ENCODE data around the gene PUS1.
"Not testable (repeated sequence)": the region's sequence is repeated elsewhere in the genome, so short reads cannot be mapped to it uniquely, and the experiment has no call there.

Gene PUS1

DNA sequence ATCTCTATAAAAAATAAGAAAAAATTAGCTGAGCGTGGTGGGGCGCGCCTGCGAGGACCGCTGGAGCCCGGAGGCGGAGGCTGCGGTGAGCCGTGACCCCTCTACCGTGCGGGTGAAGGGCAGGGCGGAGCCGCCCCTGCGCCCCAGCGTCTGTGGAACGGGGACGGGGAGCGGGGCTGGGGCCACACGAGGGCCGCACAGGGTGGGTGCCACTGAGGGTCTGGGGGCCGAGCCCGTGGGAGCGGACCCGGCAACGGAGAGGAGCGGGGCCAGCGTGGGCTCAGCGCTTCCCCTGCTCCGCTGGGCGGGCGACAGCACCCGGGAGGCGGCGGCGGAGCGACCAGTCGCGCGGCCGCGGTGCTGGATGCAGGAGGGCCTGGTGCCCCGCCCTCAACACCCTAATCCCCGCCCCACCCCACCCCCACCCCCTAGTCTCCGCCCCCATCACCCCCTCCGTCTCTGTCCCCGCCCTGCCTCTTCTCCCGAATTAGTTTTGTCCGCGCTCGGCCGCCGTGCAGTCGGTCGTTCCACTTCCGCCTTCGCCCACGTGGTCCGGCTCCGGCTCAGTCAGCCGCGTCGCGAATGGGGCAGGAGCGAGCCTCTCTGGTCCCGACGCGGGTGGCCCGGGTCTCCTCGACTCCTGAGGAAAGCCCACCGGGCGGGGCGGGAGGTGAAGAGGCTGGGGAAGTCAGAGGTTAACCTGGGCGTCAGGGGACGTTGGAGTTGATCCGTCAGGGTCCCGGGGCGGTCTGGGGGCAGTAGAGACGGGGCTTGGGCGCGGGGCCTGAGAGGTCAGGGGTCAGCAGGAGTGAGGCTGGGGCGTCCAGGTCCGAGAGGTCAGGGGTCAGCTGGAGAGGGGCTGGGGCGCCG is at the start of gene PUS1:
Gene PUS1, plus strand, starts transcription at position 566 of the 870 bp plus-strand sequence. CDS start 447 bp downstream, outside the sequence.
- DNase-seq (ENCODE audit: low spot score): peak; percentile 99
- TF ChIP-seq, protein P1, sequence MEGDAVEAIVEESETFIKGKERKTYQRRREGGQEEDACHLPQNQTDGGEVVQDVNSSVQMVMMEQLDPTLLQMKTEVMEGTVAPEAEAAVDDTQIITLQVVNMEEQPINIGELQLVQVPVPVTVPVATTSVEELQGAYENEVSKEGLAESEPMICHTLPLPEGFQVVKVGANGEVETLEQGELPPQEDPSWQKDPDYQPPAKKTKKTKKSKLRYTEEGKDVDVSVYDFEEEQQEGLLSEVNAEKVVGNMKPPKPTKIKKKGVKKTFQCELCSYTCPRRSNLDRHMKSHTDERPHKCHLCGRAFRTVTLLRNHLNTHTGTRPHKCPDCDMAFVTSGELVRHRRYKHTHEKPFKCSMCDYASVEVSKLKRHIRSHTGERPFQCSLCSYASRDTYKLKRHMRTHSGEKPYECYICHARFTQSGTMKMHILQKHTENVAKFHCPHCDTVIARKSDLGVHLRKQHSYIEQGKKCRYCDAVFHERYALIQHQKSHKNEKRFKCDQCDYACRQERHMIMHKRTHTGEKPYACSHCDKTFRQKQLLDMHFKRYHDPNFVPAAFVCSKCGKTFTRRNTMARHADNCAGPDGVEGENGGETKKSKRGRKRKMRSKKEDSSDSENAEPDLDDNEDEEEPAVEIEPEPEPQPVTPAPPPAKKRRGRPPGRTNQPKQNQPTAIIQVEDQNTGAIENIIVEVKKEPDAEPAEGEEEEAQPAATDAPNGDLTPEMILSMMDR (IDR thresholded peaks at IDR 0.05; ENCODE audit: extremely low read depth, missing control alignments): no peak

DNA sequence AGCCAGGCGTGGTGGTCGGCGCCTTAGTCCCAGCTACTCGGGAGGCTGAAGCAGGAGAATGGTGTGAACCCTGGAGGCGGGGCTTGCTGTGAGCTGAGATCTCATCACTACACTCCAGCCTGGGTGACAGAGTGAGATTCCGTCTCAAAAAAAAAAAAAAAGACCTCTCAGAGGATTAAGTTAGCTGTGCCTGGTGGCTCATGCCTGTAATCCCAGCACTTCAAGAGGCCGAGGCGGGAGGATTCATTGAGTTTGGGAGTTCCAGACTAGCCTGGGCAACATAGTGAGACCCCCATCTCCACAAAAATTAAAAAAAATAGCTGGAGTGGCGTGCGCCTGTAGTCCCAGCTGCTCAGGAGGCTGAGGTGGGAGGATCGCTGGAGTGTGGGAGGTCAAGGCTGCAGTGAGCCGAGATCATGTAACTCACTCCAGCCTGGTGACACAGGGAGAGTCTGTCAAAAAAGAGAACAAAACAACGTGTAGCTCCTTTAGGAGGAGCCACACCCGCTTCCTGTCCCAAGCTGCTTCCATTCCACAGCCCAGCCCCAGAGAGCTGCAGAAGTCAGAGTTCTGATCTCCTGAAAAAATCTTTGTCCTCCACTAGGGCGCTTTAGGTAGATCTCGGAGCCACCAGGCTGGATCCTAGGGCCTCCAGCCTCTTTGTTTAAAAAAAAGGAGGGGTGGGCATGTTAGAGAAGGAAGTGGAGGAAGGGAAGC is 46.1 kb upstream of the PUS1 start:
- TF ChIP-seq, protein P1 (IDR thresholded peaks at IDR 0.05; ENCODE audit: extremely low read depth, missing control alignments): no peak

DNA sequence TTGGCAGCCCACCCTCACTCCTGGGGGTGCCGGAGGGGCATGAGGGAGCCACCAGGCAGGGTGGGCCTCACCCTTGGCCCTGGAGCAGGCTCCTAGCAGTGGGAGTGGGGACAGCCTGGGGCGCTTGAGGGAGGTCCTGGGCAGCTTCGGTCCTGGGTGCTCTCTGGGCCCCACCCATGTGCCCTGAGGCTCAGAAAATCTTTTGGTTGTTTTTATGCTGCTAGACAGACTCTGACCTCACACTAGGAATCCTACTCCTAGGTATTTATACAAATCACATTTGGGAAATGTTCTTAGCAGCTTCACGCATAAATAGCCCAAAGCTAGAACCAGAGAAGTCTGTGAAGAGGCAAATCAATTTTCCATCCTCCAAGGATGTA is 45.6 kb upstream of the PUS1 start:
- DNase-seq (ENCODE audit: low spot score): no peak

More for the DNA sequence above, 46.1 kb upstream of the PUS1 start:
- DNase-seq (ENCODE audit: low spot score): no peak

DNA sequence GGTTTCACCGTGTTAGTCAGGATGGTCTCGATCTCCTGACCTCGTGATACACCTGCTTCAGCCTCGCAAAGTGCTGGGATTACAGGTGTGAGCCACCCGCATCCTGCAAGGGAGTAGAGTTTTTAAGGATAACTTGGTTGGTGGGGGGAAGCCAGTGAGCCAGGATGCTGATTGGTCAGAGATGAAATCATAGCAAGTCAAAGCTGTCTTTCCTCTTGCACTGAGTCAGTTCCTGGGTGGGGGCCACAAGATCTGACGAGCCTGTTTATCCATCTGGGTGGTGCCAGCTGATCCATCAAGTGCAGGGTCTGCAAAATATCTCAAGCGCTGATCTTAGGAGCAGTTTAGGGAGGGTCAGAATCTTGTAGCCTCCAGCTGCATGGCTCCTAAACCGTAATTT is 44.0 kb upstream of the PUS1 start:
- not testable (repeated sequence) for DNase-seq (ENCODE audit: low spot score)

More for the DNA sequence above, 45.6 kb upstream of the PUS1 start:
- TF ChIP-seq, protein P1 (IDR thresholded peaks at IDR 0.05; ENCODE audit: extremely low read depth, missing control alignments): no peak

- DNase-seq (ENCODE audit: low spot score): no peak
- TF ChIP-seq, protein P1 (IDR thresholded peaks at IDR 0.05; ENCODE audit: extremely low read depth, missing control alignments): no peak
These were observed 43.5 kb upstream of the PUS1 start for GRCh38 chr12:131885543-131886057.

DNA sequence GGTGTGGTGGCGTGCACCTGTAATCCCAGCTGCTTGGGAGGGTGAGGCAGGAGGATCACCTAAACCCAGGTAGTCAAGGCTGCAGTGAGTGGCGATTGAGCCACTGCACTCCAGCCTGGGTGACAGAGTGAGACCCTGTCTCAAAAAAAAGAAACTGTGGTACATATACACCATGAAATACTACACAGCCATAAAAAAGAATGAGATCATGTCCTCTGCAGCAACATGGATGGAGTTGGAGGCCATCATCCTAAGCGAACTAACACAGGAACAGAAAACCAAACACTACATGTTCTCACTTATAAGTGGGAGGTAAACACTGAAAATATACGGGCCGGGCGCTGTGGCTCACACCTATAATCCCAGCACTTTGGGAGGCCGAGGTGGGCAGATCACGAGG is 37.4 kb upstream of the PUS1 start:
- DNase-seq (ENCODE audit: low spot score): not testable (repeated sequence)

- TF ChIP-seq, protein P1 (IDR thresholded peaks at IDR 0.05; ENCODE audit: extremely low read depth, missing control alignments): no peak
- no peak for DNase-seq (ENCODE audit: low spot score)
These were observed 36.1 kb upstream of the PUS1 start for GRCh38 chr12:131892711-131893604.
